ENCODE measurements around the gene NUP153. TPM values are rescaled to one million over a fixed set of nuclear protein-coding genes. Genes with fewer than 3 reads are reported as not detected.

Gene NUP153
- total RNA-seq, 1 donor from 2014 or later: 39.0 TPM

- peaks cover 9% of the 10 kb centered on the region for H3K4me1 Mint-ChIP-seq (ENCODE audit: unreplicated experiment)
- DNase-seq (ENCODE audit: low spot score): no peak
- H3K9me3 Mint-ChIP-seq (ENCODE audit: unreplicated experiment): no peaks in the 10 kb centered on the region
- no peak for TF ChIP-seq CTCF (IDR thresholded peaks at IDR 0.05; ENCODE audit: unreplicated experiment)
- peaks cover 3% of the 10 kb centered on the region for H3K27me3 Mint-ChIP-seq (ENCODE audit: unreplicated experiment)
- H3K27ac Mint-ChIP-seq (ENCODE audit: unreplicated experiment): no peak overlapping the region
- peak overlapping the region; percentile 9 for H3K4me3 Mint-ChIP-seq (ENCODE audit: unreplicated experiment)
- H3K36me3 Mint-ChIP-seq (ENCODE audit: low read depth, unreplicated experiment): peaks cover 24% of the 10 kb centered on the region
Measured at GRCh38 chr6:17635568-17635967, 71.2 kb downstream of the NUP153 start.

- Mint-ChIP-seq H3K36me3 (ENCODE audit: low read depth, unreplicated experiment) (peaks cover 25% of the 10 kb centered on the region), H3K27ac (ENCODE audit: unreplicated experiment) (peak overlapping the region; percentile 4), H3K4me3 (ENCODE audit: unreplicated experiment) (no peak overlapping the region), H3K27me3 (ENCODE audit: unreplicated experiment) (peaks cover 3% of the 10 kb centered on the region), H3K9me3 (ENCODE audit: unreplicated experiment) (no peaks in the 10 kb centered on the region), H3K4me1 (ENCODE audit: unreplicated experiment) (peaks cover 21% of the 10 kb centered on the region)
- TF ChIP-seq CTCF (IDR thresholded peaks at IDR 0.05; ENCODE audit: unreplicated experiment): no peak
- DNase-seq (ENCODE audit: low spot score): no peak
Measured at GRCh38 chr6:17633465-17634188, 73.1 kb downstream of the NUP153 start.

GRCh38 chr6:17632934-17633333, 73.8 kb downstream of the NUP153 start:
- Mint-ChIP-seq H3K4me1 (ENCODE audit: unreplicated experiment) (peaks cover 26% of the 10 kb centered on the region), H3K27me3 (ENCODE audit: unreplicated experiment) (peaks cover 3% of the 10 kb centered on the region), H3K4me3 (ENCODE audit: unreplicated experiment) (no peak overlapping the region), H3K27ac (ENCODE audit: unreplicated experiment) (no peak overlapping the region), H3K9me3 (ENCODE audit: unreplicated experiment) (no peaks in the 10 kb centered on the region), H3K36me3 (ENCODE audit: low read depth, unreplicated experiment) (peaks cover 23% of the 10 kb centered on the region)
- DNase-seq (ENCODE audit: low spot score): no peak
- no peak for TF ChIP-seq CTCF (IDR thresholded peaks at IDR 0.05; ENCODE audit: unreplicated experiment)

GRCh38 chr6:17630511-17631073, 76.1 kb downstream of the NUP153 start:
- TF ChIP-seq CTCF (IDR thresholded peaks at IDR 0.05; ENCODE audit: unreplicated experiment): no peak
- DNase-seq (ENCODE audit: low spot score): no peak
- H3K36me3 Mint-ChIP-seq (ENCODE audit: low read depth, unreplicated experiment): peaks cover 12% of the 10 kb centered on the region
- H3K27ac Mint-ChIP-seq (ENCODE audit: unreplicated experiment): no peak overlapping the region
- H3K9me3 Mint-ChIP-seq (ENCODE audit: unreplicated experiment): no peaks in the 10 kb centered on the region
- peaks cover 3% of the 10 kb centered on the region for H3K27me3 Mint-ChIP-seq (ENCODE audit: unreplicated experiment)
- peak overlapping the region; percentile 67 for H3K4me3 Mint-ChIP-seq (ENCODE audit: unreplicated experiment)
- peaks cover 32% of the 10 kb centered on the region for H3K4me1 Mint-ChIP-seq (ENCODE audit: unreplicated experiment)

GRCh38 chr6:17629824-17630510, 76.8 kb downstream of the NUP153 start:
- peaks cover 32% of the 10 kb centered on the region for H3K4me1 Mint-ChIP-seq (ENCODE audit: unreplicated experiment)
- no peak overlapping the region for H3K27ac Mint-ChIP-seq (ENCODE audit: unreplicated experiment)
- H3K27me3 Mint-ChIP-seq (ENCODE audit: unreplicated experiment): peaks cover 3% of the 10 kb centered on the region
- TF ChIP-seq CTCF (IDR thresholded peaks at IDR 0.05; ENCODE audit: unreplicated experiment): no peak
- no peak for DNase-seq (ENCODE audit: low spot score)
- H3K9me3 Mint-ChIP-seq (ENCODE audit: unreplicated experiment): no peaks in the 10 kb centered on the region
- H3K36me3 Mint-ChIP-seq (ENCODE audit: low read depth, unreplicated experiment): peaks cover 12% of the 10 kb centered on the region
- H3K4me3 Mint-ChIP-seq (ENCODE audit: unreplicated experiment): no peak overlapping the region

All from endothelial cell (in vitro differentiated cells).